Activated T-cell treated with anti-CD3 and anti-CD28 coated beads, Interleukin-2, amount 50 U/mL, for 72 hours (primary cell): ENCODE data around the gene P2RY8. TPM values are rescaled to one million over a fixed set of nuclear protein-coding genes. Genes with fewer than 3 reads are reported as not detected.
A peak's percentile ranks its signal among the peaks of the same experiment; 100 is the strongest.
"Not testable (repeated sequence)": the region's sequence is repeated elsewhere in the genome, so short reads cannot be mapped to it uniquely, and the experiment has no call there.

Source experiments
- ATAC-seq, 2 donors: fragments of 150-1000 bp; cut with Tn5 transposase; replicated peaks in 1 of 2; 2 replicates each; pipeline ENCODE4 v1.10.0; 2021; ENCODE audit warnings: moderate library complexity in 2 of 2, mild to moderate bottlenecking in 1 of 2
- DNase-seq, 2 donors: peaks; one replicate each; pipeline ENCODE4 v3.0.0; 2021 to 2022; ENCODE audit warnings: mixed read lengths in 1 of 2
- H3K27ac Mint-ChIP-seq: one replicate; pipeline ENCODE4 v1.8.0; 2022; ENCODE audit warnings: mild to moderate bottlenecking, moderate library complexity, mixed read lengths
- H3K27me3 Mint-ChIP-seq: one replicate; pipeline ENCODE4 v1.8.0; 2022; ENCODE audit warnings: low read depth, mixed read lengths
- H3K36me3 Mint-ChIP-seq, 2 donors: one replicate each; pipeline ENCODE4 v1.8.0; 2022; ENCODE audit warnings: mixed read lengths in 2 of 2, mild to moderate bottlenecking in 1 of 2; ENCODE audit not compliant: insufficient read depth in 2 of 2
- H3K4me1 Mint-ChIP-seq: one replicate; pipeline ENCODE4 v1.8.0; 2022; ENCODE audit warnings: low read depth, mixed read lengths
- H3K4me3 Mint-ChIP-seq, 2 donors: one replicate each; pipeline ENCODE4 v1.8.0; 2022; ENCODE audit warnings: mild to moderate bottlenecking in 2 of 2, mixed read lengths in 2 of 2, moderate library complexity in 2 of 2
- H3K9me3 Mint-ChIP-seq, 2 donors: one replicate each; pipeline ENCODE4 v1.8.0; 2022; ENCODE audit warnings: mixed read lengths in 2 of 2
- total RNA-seq, 2 donors: library from RNA; stranded (reverse); gene quantifications; one replicate each; pipeline ENCODE4 v1.2.3, GENCODE V29; 2022

Gene P2RY8
- total RNA-seq, 2 donors from 2014 or later, result 40.1 to 45.7 TPM

DNA sequence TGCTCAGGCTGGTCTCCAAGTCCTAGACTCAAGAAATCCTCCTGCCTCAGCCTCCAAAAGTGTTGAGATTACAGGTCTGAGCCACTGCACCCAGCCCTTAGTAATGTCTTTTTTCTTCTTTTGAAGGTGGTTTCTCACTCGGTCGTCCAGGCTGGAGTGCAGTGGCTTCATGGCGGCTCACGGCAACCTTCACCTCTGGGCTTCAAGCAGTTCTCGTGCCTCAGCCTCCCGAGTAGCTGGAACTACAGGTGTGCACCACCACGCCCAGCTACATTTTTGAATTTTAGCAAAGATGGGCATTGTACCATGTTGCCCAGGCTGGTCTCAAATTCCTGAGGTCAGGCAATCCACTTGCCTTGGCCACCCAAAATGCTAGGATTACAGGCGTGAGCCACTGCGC, 52.0 kb downstream of the P2RY8 start:
- H3K36me3 Mint-ChIP-seq, result peaks cover 23 to 26% of the 10 kb centered on the region in 2 donors
- ATAC-seq (no peak), DNase-seq (no peak)
- H3K9me3 Mint-ChIP-seq, result peaks cover 0 to 2% of the 10 kb centered on the region in 2 donors
- H3K4me1 Mint-ChIP-seq, result peaks cover 49% of the 10 kb centered on the region
- H3K27me3 Mint-ChIP-seq, result no peaks in the 10 kb centered on the region
- H3K4me3 Mint-ChIP-seq, result no peak overlapping the region
- H3K27ac Mint-ChIP-seq, result no peak overlapping the region

DNA sequence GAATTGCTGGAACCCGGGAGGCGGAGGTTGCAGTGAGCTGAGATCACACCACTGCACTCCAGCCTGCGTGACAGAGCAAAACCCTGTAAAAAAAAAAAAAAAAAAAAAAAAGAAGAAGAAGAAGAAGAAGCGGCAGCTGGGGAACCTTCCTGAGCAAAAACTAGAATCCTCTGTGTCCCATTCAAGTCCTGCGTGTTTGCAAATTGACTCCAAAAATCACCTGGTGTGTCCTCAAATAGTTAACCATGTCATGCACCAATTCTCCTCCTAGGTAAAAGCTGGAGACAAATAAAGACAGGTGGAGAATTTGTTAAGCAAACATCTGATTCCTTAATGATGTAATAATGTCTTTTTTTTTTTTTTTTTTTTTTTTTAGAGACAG, 52.4 kb downstream of the P2RY8 start:
- peaks cover 27 to 28% of the 10 kb centered on the region in 2 donors for H3K36me3 Mint-ChIP-seq
- H3K27ac Mint-ChIP-seq, result no peak overlapping the region
- H3K4me3 Mint-ChIP-seq, result no peak overlapping the region
- H3K4me1 Mint-ChIP-seq, result peaks cover 53% of the 10 kb centered on the region
- no peak for DNase-seq
- peaks cover under 1 to 3% of the 10 kb centered on the region in 2 donors for H3K9me3 Mint-ChIP-seq
- H3K27me3 Mint-ChIP-seq, result no peaks in the 10 kb centered on the region
- ATAC-seq, result no peak

DNA sequence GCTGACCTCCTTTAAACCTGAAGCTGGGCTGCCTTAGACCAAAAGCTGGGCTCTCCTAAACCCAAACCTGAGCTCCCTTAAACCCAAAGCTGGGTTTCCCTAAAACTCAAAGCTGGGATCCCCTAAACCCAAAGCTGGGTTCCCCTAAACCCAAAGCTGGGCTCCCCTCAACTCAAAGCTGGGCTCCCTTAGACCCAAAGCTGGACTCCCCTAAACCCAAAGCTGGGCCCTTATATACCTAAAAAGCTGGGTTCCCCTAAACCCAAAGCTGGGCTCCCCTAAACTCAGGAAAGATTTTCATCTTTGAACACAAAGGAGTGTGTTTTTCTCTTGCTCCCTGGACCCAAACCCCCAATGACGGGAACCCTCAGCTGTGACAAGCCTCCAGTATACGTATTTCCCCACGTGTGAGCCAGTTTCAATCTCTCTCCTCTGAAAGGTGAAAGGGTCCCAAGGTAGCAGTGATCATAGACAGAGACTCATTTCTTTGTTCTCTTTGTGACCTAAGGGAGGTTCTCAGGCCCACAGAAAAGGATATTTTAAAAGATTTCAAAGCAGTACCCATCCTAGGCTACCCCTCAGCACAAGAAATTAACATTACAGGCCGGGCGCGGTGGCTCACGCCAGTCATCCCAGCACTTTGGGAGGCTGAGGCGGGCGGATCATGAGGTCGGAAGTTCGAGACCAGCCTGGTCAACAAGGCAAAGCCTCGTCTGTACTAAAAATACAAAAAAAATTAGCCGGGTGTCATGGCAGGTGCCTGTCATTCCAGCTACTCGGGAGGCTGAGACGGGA, 52.9 kb downstream of the P2RY8 start:
- Mint-ChIP-seq H3K4me3 (peak overlapping the region; percentile 64 to 76), H3K27ac (peak overlapping the region; percentile 93), H3K9me3 (peaks cover 4 to 8% of the 10 kb centered on the region in 2 donors), H3K36me3 (peaks cover 28 to 33% of the 10 kb centered on the region in 2 donors), H3K27me3 (no peaks in the 10 kb centered on the region), H3K4me1 (peaks cover 59% of the 10 kb centered on the region)
- ATAC-seq (peak; percentile 24 to 49), DNase-seq (peak in 1 of 2 donors; percentile 50)

DNA sequence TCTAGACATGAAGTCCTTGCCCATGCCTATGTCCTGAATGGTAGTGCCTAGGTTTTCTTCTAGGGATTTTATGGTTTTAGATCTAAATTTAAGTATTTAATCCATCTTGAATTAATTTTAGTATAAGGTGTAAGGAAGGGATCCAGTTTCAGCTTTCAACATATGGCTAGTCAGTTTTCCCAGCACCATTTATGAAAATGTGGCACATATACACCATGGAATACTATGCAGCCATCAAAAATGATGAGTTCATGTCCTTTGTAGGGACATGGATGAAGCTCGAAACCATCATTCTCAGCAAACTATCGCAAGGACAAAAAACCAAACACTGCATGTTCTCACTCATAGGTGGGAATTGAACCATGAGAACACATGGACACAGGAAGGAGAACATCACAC, 54.5 kb downstream of the P2RY8 start:
- not testable (repeated sequence) for ATAC-seq, H3K9me3 Mint-ChIP-seq, H3K27me3 Mint-ChIP-seq, DNase-seq
- H3K4me3 Mint-ChIP-seq, result peak overlapping the region; percentile 89 to 93
- peaks cover 73% of the 10 kb centered on the region for H3K4me1 Mint-ChIP-seq
- H3K36me3 Mint-ChIP-seq, result peaks cover 32 to 38% of the 10 kb centered on the region in 2 donors
- peak overlapping the region; percentile 100 for H3K27ac Mint-ChIP-seq

DNA sequence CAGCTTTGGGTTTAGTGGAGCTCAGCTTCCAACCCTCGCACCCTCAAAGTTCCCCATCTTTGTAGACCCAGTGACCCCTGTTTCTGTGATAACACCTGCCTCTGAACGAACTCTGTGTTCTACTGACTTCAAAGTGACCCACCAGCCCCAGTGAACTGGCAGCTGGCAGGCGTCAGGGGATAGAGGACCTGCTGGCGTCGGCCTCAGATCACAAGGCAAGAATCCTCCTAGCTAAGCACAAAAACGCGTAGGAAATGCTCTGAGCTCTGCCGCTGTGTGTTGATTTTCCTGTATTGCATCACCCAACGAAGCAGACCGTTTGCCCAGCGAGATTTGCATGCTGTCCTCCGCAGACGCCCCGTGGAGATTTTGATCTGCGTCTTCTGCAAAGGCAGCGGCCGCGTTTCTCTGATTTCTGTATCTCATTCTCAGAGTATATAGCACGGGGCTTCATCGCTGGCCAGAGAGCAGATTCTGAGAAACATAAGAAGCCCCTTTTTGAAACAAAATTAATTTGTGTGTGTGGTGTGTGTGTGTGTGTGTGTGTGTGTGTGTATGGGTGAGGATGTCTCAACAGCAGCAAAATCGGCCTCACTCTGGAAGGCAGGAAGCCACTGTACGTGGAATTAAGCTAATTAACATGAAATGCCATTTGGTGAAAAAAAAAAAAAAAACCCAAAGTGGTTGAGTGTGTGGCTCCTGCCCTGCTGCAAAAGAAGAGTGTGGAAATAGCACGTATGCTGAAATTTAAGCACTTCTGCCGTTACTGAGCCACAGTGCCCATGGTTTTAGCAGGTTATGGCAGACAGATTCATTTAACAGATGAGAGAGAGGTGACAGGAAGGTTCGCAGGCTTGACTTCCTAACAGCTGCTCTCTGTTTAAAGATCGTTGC, 55.1 kb downstream of the P2RY8 start:
- H3K9me3 Mint-ChIP-seq, result peaks cover 4 to 8% of the 10 kb centered on the region in 2 donors
- H3K27me3 Mint-ChIP-seq, result no peaks in the 10 kb centered on the region
- H3K4me1 Mint-ChIP-seq, result peaks cover 79% of the 10 kb centered on the region
- H3K27ac Mint-ChIP-seq, result peak overlapping the region; percentile 100
- peaks cover 30 to 40% of the 10 kb centered on the region in 2 donors for H3K36me3 Mint-ChIP-seq
- DNase-seq (peak; percentile 84 to 89), ATAC-seq (peak; percentile 86)
- H3K4me3 Mint-ChIP-seq, result peak overlapping the region; percentile 89 to 93

DNA sequence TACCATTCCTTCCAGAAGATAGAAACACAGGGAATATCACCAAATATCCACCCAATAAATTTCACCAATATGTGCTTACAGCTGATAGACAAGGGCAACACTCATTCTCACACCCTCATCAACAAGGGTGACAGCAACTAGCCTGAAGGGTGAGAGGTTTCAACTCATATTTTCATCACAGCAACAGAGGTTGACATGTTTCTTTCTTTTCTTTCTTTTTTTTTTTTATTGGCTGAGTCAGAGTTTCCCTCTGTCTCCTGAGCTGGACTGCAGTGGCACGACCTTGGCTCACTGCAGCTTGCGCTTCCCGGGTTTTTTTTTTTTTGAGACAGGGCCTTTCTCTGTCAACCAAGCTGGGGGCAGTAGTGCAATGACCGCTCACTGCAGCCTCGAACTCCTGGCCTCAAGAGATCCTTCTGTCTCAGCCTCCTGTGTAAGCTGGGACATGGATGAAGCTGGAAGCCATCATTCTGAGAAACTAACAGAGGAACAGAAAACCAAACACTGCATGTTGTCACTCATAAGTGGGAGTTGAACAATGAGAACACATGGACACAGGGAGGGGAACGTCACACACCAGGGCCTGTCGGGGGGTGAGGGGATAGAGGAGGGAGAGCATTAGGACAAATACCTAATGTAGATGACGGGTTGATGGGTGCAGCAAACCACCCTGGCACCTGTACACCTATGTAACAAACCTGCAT, 56.8 kb downstream of the P2RY8 start:
- Mint-ChIP-seq H3K27ac (peak overlapping the region; percentile 100), H3K27me3 (no peaks in the 10 kb centered on the region), H3K36me3 (peaks cover 31 to 40% of the 10 kb centered on the region in 2 donors), H3K9me3 (peaks cover 7 to 10% of the 10 kb centered on the region in 2 donors), H3K4me1 (peaks cover 79% of the 10 kb centered on the region), H3K4me3 (peak overlapping the region; percentile 69 to 74)
- ATAC-seq, result peak in 1 of 2 donors; percentile 25
- no peak for DNase-seq

DNA sequence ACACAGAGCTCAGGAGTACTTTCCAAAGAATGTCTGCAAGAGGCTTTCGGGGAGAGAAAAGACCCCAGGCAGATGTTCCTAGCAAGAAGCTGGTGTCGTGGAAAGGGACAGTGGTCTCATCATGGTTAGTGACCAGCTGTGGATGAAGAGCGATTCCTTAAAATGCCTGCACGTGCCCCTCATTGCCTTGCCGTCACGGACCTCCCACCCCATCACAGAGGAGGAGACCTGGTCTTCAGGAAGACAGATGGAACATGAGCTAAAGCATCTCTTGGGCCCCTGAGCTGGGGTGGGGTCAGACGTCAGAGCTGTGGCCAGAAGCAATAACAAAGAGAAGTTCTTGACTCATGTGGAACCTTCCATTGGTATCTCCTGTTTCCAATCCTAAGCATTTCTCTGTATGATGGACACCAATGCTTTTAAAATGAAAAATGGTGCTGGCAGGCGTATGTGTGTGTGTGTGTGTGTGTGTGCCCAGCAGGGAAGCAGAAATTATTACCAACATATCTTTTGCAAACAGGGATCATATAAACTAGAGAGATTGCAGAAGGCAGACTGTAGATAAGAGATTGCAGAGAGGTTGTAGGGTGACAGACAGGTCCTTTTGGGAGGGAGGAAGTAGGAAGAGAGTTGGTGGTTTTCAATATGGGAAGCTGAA, 59.1 kb downstream of the P2RY8 start:
- DNase-seq, result no peak

DNA sequence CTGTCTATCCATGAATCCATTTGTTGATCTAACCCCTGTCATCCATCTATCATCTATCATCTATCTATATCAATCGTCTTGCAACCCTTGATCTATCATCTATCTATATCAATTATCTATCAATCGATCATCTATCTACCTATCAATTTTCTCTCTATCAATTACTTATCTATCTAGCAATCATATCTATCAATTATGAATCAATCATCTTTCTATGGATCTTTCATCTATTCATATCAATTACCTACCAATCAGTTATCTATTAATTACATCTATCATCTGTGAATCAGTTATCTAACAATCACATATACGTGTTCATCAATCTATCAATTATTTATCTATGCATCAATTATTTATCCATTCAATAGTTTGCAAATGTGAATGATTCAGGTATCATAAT, 59.8 kb downstream of the P2RY8 start:
- peaks cover 13 to 29% of the 10 kb centered on the region in 2 donors for H3K9me3 Mint-ChIP-seq
- H3K27ac Mint-ChIP-seq, result peak overlapping the region; percentile 97
- peaks cover 79% of the 10 kb centered on the region for H3K4me1 Mint-ChIP-seq
- ATAC-seq (no peak), DNase-seq (no peak)
- H3K36me3 Mint-ChIP-seq, result peaks cover 48 to 53% of the 10 kb centered on the region in 2 donors
- no peak overlapping the region for H3K4me3 Mint-ChIP-seq
- H3K27me3 Mint-ChIP-seq, result no peaks in the 10 kb centered on the region

More for the DNA sequence above, 59.1 kb downstream of the P2RY8 start:
- peaks cover 47 to 53% of the 10 kb centered on the region in 2 donors for H3K36me3 Mint-ChIP-seq
- H3K9me3 Mint-ChIP-seq, result peaks cover 13 to 28% of the 10 kb centered on the region in 2 donors
- ATAC-seq, result no peak
- H3K27me3 Mint-ChIP-seq, result no peaks in the 10 kb centered on the region
- H3K4me3 Mint-ChIP-seq, result peak overlapping the region; percentile 4 to 33
- peaks cover 77% of the 10 kb centered on the region for H3K4me1 Mint-ChIP-seq
- H3K27ac Mint-ChIP-seq, result peak overlapping the region; percentile 97

DNA sequence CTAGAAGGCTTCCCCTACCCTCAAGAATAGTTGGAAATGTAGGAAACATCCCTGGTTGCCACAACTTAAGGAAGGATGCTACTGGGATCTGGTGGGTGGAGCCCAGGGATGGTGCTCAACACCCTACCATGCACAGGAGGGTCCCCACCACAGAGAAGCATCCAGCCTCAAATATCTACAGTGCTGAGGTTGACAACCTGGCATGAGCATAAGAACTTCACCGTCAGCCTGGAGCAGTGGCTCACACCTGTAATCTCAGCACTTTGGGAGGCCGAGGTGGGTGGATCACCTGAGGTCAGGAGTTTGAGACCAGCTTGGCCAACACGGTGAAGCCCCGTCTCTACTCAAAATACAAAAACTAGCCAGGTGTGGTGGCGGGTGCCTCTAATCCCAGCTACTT, 60.3 kb downstream of the P2RY8 start:
- H3K36me3 Mint-ChIP-seq, result peaks cover 50 to 57% of the 10 kb centered on the region in 2 donors
- peaks cover 16 to 33% of the 10 kb centered on the region in 2 donors for H3K9me3 Mint-ChIP-seq
- H3K27ac Mint-ChIP-seq, result no peak overlapping the region
- ATAC-seq, result no peak
- DNase-seq, result no peak
- H3K4me1 Mint-ChIP-seq, result peaks cover 79% of the 10 kb centered on the region
- no peaks in the 10 kb centered on the region for H3K27me3 Mint-ChIP-seq
- H3K4me3 Mint-ChIP-seq, result no peak overlapping the region

DNA sequence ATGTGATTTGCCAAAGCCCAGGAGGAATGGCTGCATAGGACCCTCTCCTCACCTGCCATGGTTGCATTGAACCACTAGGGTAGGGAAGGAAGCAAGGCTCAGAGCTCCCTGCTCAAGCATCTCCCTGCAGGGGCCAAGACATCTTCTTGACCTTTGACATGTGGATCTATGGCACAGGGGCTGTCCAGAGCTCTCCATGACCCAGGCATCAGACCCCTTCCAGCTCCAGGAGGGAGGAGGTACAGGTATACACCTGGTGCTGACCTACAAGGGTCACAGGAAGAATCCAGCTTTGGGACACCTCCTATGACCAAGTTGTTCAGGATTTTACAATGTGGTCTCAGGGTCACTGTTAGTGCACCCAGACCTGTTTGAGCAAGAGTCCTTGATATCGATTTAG, 61.1 kb downstream of the P2RY8 start:
- Mint-ChIP-seq H3K36me3 (peaks cover 50 to 60% of the 10 kb centered on the region in 2 donors), H3K9me3 (peaks cover 16 to 33% of the 10 kb centered on the region in 2 donors), H3K27me3 (no peaks in the 10 kb centered on the region), H3K27ac (no peak overlapping the region), H3K4me1 (peaks cover 79% of the 10 kb centered on the region), H3K4me3 (no peak overlapping the region)
- ATAC-seq (no peak), DNase-seq (no peak)

DNA sequence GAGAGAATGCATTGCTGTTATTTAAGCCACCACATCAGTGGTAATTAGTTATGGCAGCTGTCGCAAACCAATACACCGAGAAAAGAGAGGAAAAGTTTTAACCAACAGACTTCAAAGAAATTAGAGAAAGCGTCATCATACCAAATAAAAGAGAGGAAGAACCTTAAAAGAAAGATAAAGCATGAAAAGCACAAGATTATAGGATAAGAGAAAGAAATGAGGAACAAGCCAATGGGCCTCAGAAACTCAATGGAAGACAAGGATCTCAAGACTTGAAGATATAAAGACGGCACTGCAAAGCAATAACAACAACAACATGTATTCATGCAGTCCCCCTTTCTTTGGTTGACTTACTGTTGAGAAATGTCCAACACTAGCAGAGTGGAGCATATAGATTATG, 61.5 kb downstream of the P2RY8 start:
- Mint-ChIP-seq H3K27me3 (no peaks in the 10 kb centered on the region), H3K4me3 (no peak overlapping the region), H3K36me3 (peaks cover 50 to 60% of the 10 kb centered on the region in 2 donors), H3K9me3 (peaks cover 16 to 33% of the 10 kb centered on the region in 2 donors), H3K27ac (no peak overlapping the region), H3K4me1 (peaks cover 79% of the 10 kb centered on the region)
- ATAC-seq, result no peak
- DNase-seq, result no peak

DNA sequence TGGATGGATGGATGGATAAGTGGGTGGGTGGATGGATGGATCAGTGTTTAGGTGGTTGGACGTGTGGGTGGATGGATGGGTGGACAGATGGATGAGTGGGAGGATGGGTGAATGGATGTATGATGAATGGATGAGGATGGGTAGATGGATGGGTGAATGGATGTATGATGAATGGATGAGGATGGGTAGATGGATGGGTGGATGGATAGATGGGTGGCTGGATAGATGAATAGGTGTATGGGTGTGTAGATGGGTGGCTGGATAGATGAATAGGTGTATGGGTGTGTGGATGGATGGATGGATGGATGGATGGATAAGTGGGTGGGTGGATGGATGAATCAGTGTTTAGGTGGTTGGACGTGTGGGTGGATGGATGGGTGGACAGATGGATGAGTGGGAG, 62.4 kb downstream of the P2RY8 start:
- ATAC-seq, DNase-seq, H3K27me3 Mint-ChIP-seq, H3K4me3 Mint-ChIP-seq: not testable (repeated sequence)
- Mint-ChIP-seq H3K36me3 (peaks cover 45 to 53% of the 10 kb centered on the region in 2 donors), H3K9me3 (peaks cover 15 to 32% of the 10 kb centered on the region in 2 donors), H3K27ac (peak overlapping the region; percentile 75), H3K4me1 (peaks cover 79% of the 10 kb centered on the region)
